Liver (tissue), 9 donors: ENCODE data around the gene MCTP2. TPM values are rescaled to one million over a fixed set of nuclear protein-coding genes. Genes with fewer than 3 reads are reported as not detected.

Experiments used
- DNase-seq: peaks from one replicate; pipeline ENCODE4 v3.0.0-alpha.2; 2017; ENCODE audit warnings: low spot score
- H3K27ac ChIP-seq, 2 donors: one replicate each; pipeline ENCODE4 v1.7.0; 2013; ENCODE audit warnings: inconsistent platforms in 2 of 2, low read length in 2 of 2, control low read depth in 1 of 2, low read depth in 1 of 2, mild to moderate bottlenecking in 1 of 2
- H3K27me3 ChIP-seq, 4 donors: one replicate each; pipeline versions ENCODE4 v1.6.1 to v1.7.0; 2013; ENCODE audit warnings: low read length in 3 of 4, inconsistent platforms in 1 of 4, mild to moderate bottlenecking in 1 of 4, moderate library complexity in 1 of 4; ENCODE audit not compliant: control insufficient read depth in 4 of 4, insufficient read depth in 4 of 4
- H3K36me3 ChIP-seq, 4 donors: one replicate each; pipeline versions ENCODE4 v1.6.1 to v1.7.0; 2013; ENCODE audit warnings: low read length in 3 of 4, mild to moderate bottlenecking in 3 of 4, low read depth in 1 of 4, moderate library complexity in 1 of 4; ENCODE audit not compliant: control insufficient read depth in 4 of 4, insufficient read depth in 3 of 4
- H3K4me1 ChIP-seq, 4 donors: one replicate each; pipeline versions ENCODE4 v1.6.1 to v1.7.0; 2013; ENCODE audit warnings: low read length in 3 of 4, mild to moderate bottlenecking in 3 of 4, moderate library complexity in 1 of 4; ENCODE audit not compliant: control insufficient read depth in 4 of 4, insufficient read depth in 4 of 4
- H3K4me3 ChIP-seq, 3 donors: one replicate each; pipeline versions ENCODE4 v1.6.1 to v1.7.0; 2013; ENCODE audit warnings: low read length in 3 of 3, control low read depth in 1 of 3, low read depth in 1 of 3, mild to moderate bottlenecking in 1 of 3
- H3K9ac ChIP-seq, 2 donors: one replicate each; pipeline ENCODE4 v1.7.0; 2013; ENCODE audit warnings: low read length in 2 of 2, mild to moderate bottlenecking in 2 of 2, moderate library complexity in 2 of 2, control low read depth in 1 of 2, low read depth in 1 of 2
- H3K9me3 ChIP-seq, 4 donors: one replicate each; pipeline versions ENCODE4 v1.6.1 to v1.7.0; 2013; ENCODE audit warnings: low read length in 3 of 4; ENCODE audit not compliant: control insufficient read depth in 4 of 4
- ATF3 ChIP-seq: IDR thresholded peaks from 2 replicates; pipeline ENCODE4 v1.6.1; 2016; ENCODE audit warnings: antibody characterized with exemption
- CTCF ChIP-seq: fragments of 150-350 bp; IDR thresholded peaks from 2 replicates; pipeline ENCODE4 v1.5.1; 2017; ENCODE audit warnings: improper control_type of control experiment, low read depth, low read length; ENCODE audit not compliant: missing input control
- EGR1 ChIP-seq, 2 donors: IDR thresholded peaks; 2 replicates each; pipeline ENCODE4 v1.6.1; 2016 to 2018; ENCODE audit warnings: antibody characterized with exemption in 2 of 2, low read depth in 2 of 2
- FOXA1 ChIP-seq: IDR thresholded peaks from 2 replicates; pipeline ENCODE4 v1.6.1; 2016; ENCODE audit warnings: antibody characterized with exemption
- FOXA2 ChIP-seq: IDR thresholded peaks from 2 replicates; pipeline ENCODE4 v1.6.1; 2016; ENCODE audit warnings: antibody characterized with exemption
- HNF4A ChIP-seq, 2 donors: conservative IDR thresholded peaks; 2 replicates each; pipeline ENCODE4 v1.6.1; 2016; ENCODE audit warnings: antibody characterized with exemption in 2 of 2, mild to moderate bottlenecking in 2 of 2
- HNF4G ChIP-seq: IDR thresholded peaks from 2 replicates; pipeline ENCODE4 v1.6.1; 2016; ENCODE audit warnings: antibody characterized with exemption
- JUND ChIP-seq, 2 donors: IDR thresholded peaks; 2 replicates each; pipeline ENCODE4 v1.6.1; 2016; ENCODE audit warnings: antibody characterized with exemption in 2 of 2
- MAX ChIP-seq: IDR thresholded peaks from 2 replicates; pipeline ENCODE4 v1.6.1; 2016; ENCODE audit warnings: antibody characterized with exemption
- NR2F2 ChIP-seq: IDR thresholded peaks from 2 replicates; pipeline ENCODE4 v1.6.1; 2016; ENCODE audit warnings: antibody characterized with exemption
- RAD21 ChIP-seq, 2 donors: IDR thresholded peaks; 2 replicates each; pipeline ENCODE4 v1.6.1; 2016; ENCODE audit warnings: antibody characterized with exemption in 2 of 2, mild to moderate bottlenecking in 2 of 2
- REST ChIP-seq: IDR thresholded peaks from 2 replicates; pipeline ENCODE4 v1.6.1; 2016; ENCODE audit warnings: antibody characterized with exemption, mild to moderate bottlenecking
- RXRA ChIP-seq, 2 donors: IDR thresholded peaks; 2 replicates each; pipeline ENCODE4 v1.6.1; 2017 to 2018; ENCODE audit warnings: antibody characterized with exemption in 2 of 2, mild to moderate bottlenecking in 1 of 2
- SP1 ChIP-seq: IDR thresholded peaks from 2 replicates; pipeline ENCODE4 v1.6.1; 2018; ENCODE audit warnings: antibody characterized with exemption, mild to moderate bottlenecking
- TAF1 ChIP-seq: conservative IDR thresholded peaks from 2 replicates; pipeline ENCODE4 v1.6.1; 2016; ENCODE audit warnings: antibody characterized with exemption, mild to moderate bottlenecking
- YY1 ChIP-seq: IDR thresholded peaks from 2 replicates; pipeline ENCODE4 v1.6.1; 2016; ENCODE audit warnings: antibody characterized with exemption, mild to moderate bottlenecking
- ZBTB33 ChIP-seq: IDR thresholded peaks from 2 replicates; pipeline ENCODE4 v1.6.1; 2016; ENCODE audit warnings: antibody characterized with exemption
- WGBS: extraction: QIAGEN DNeasy Blood & Tissue Kit; methylation state at CpG from one replicate; pipeline ENCODE4 v1.1.7; 2013; 5-methylcytosine and 5-hydroxymethylcytosine counted together
- polyA plus RNA-seq, 2 donors: library from polyadenylated mRNA; stranded (reverse) in 1 of 2; unstranded in 1 of 2; fragments of 200-250 nt in 1 of 2; fragments of >200 nt in 1 of 2; fragmentation: Nextera tagmentation in 1 of 2; extraction: Ambion mirVana in 1 of 2; gene quantifications; one replicate each; pipeline versions ENCODE4 v1.2.1 to v1.2.3, GENCODE V29; 2013 to 2015
- total RNA-seq, 2 donors: library from RNA; depleted of rRNA; stranded (reverse); fragments of >200 nt; gene quantifications; one replicate each; pipeline ENCODE4 v1.2.3, GENCODE V29; 2014
- donor health status: healthy.
- donor health status: healthy.
- donor health status: healthy.
- donor health status: healthy.
- donor health status: healthy.

The MCTP2 gene
- total and polyA plus RNA-seq, 4 donors, result 0.43 to 9.9 (median 3.5) TPM

GRCh38 chr15:94353488-94353820 lies 122.1 kb downstream of the MCTP2 start:
- Histone ChIP-seq H3K27me3 (no peaks in the 10 kb centered on the region), H3K9me3 (no peaks in the 10 kb centered on the region), H3K27ac (no peak overlapping the region), H3K4me1 (no peaks in the 10 kb centered on the region), H3K9ac (no peak overlapping the region), H3K36me3 (no peaks in the 10 kb centered on the region), H3K4me3 (no peak overlapping the region)
- peak; percentile 27 for TF ChIP-seq NR2F2
- no peak for TF ChIP-seq ATF3
- TF ChIP-seq REST, result no peak
- DNase-seq, result no peak
- WGBS, result 81% methylated on average over 3 of the region's 3 CpGs

- Histone ChIP-seq H3K4me1 (no peaks in the 10 kb centered on the region), H3K36me3 (no peaks in the 10 kb centered on the region)
Measured at GRCh38 chr15:94354655-94355054, 123.3 kb downstream of the MCTP2 start.

More at GRCh38 chr15:94354655-94355054, 123.3 kb downstream of the MCTP2 start:
- TF ChIP-seq HNF4G (no peak), EGR1 (IDR thresholded peaks at IDR 0.05; ENCODE audit: low read depth in 2 of 2) (no peak), MAX (no peak), FOXA1 (no peak), RXRA (IDR thresholded peaks at IDR 0.05) (no peak), HNF4A (conservative IDR thresholded peaks at IDR 0.05) (no peak), SP1 (no peak), ZBTB33 (no peak), CTCF (no peak), YY1 (no peak), RAD21 (IDR thresholded peaks at IDR 0.05) (no peak), FOXA2 (no peak), TAF1 (no peak), ATF3 (no peak), REST (no peak), JUND (IDR thresholded peaks at IDR 0.05) (no peak), NR2F2 (no peak)
- no peaks in the 10 kb centered on the region for H3K9me3 ChIP-seq
- no peak overlapping the region for H3K9ac ChIP-seq
- no peaks in the 10 kb centered on the region for H3K27me3 ChIP-seq
- no peak overlapping the region for H3K27ac ChIP-seq
- 90% methylated on average over 9 of the region's 9 CpGs for WGBS
- H3K4me3 ChIP-seq, result no peak overlapping the region
- DNase-seq, result no peak
